ENCODE measurements around the gene ARID3A. TPM values are rescaled to one million over a fixed set of nuclear protein-coding genes. Genes with fewer than 3 reads are reported as not detected.

ARID3A gene
- total RNA-seq, 3 donors from 2014 or later (not counting 1 experiment from before 2014, with no cell fraction given): 15.9 to 24.6 (median 24.2) TPM

- Mint-ChIP-seq H3K9me3 (no peaks in the 10 kb centered on the region), H3K36me3 (no peaks in the 10 kb centered on the region), H3K27me3 (ENCODE audit: low read depth in 2 of 2) (no peaks in the 10 kb centered on the region), H3K4me1 (peaks cover 2 to 11% of the 10 kb centered on the region in 2 donors), H3K27ac (peak overlapping the region in 1 of 2 donors; percentile 47), H3K4me3 (no peak overlapping the region)
- ATAC-seq: no peak
- 94% methylated on average over 27 of the region's 27 CpGs for WGBS (ENCODE audit: insufficient coverage)
- Histone ChIP-seq H3K4me1 (ENCODE audit: control insufficient read depth, insufficient read depth, low read length) (peaks cover 18% of the 10 kb centered on the region), H3K27me3 (ENCODE audit: control insufficient read depth, insufficient read depth, low read length) (no peaks in the 10 kb centered on the region), H3K36me3 (ENCODE audit: control insufficient read depth, insufficient read depth, low read length) (peaks cover 16% of the 10 kb centered on the region), H3K9me3 (ENCODE audit: control insufficient read depth, insufficient read depth, low read length) (no peaks in the 10 kb centered on the region), H3K27ac (ENCODE audit: low read length) (no peak overlapping the region), H3K4me3 (ENCODE audit: low read length) (no peak overlapping the region)
- TF ChIP-seq, protein P1, sequence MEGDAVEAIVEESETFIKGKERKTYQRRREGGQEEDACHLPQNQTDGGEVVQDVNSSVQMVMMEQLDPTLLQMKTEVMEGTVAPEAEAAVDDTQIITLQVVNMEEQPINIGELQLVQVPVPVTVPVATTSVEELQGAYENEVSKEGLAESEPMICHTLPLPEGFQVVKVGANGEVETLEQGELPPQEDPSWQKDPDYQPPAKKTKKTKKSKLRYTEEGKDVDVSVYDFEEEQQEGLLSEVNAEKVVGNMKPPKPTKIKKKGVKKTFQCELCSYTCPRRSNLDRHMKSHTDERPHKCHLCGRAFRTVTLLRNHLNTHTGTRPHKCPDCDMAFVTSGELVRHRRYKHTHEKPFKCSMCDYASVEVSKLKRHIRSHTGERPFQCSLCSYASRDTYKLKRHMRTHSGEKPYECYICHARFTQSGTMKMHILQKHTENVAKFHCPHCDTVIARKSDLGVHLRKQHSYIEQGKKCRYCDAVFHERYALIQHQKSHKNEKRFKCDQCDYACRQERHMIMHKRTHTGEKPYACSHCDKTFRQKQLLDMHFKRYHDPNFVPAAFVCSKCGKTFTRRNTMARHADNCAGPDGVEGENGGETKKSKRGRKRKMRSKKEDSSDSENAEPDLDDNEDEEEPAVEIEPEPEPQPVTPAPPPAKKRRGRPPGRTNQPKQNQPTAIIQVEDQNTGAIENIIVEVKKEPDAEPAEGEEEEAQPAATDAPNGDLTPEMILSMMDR (IDR thresholded peaks at IDR 0.05): no peak
- intact Hi-C loops (cut with micrococcal nuclease): no loop called here
- peak in 1 of 2 donors; percentile 7 for DNase-seq
Measured at GRCh38 chr19:990119-990571, 64.3 kb downstream of the ARID3A start.

GRCh38 chr19:990746-991145, 64.9 kb downstream of the ARID3A start:
- peaks cover 18% of the 10 kb centered on the region for H3K4me1 ChIP-seq (ENCODE audit: control insufficient read depth, insufficient read depth, low read length)
- no peaks in the 10 kb centered on the region for H3K9me3 Mint-ChIP-seq
- DNase-seq (no peak), ATAC-seq (no peak)
- H3K27me3 ChIP-seq (ENCODE audit: control insufficient read depth, insufficient read depth, low read length): no peaks in the 10 kb centered on the region
- no peak overlapping the region for H3K4me3 ChIP-seq (ENCODE audit: low read length)
- H3K9me3 ChIP-seq (ENCODE audit: control insufficient read depth, insufficient read depth, low read length): no peaks in the 10 kb centered on the region
- H3K27ac Mint-ChIP-seq: peak overlapping the region in 1 of 2 donors; percentile 47
- TF ChIP-seq, protein P1 (IDR thresholded peaks at IDR 0.05): no peak
- H3K27ac ChIP-seq (ENCODE audit: low read length): no peak overlapping the region
- H3K4me1 Mint-ChIP-seq: peaks cover 0 to 10% of the 10 kb centered on the region in 2 donors
- no peaks in the 10 kb centered on the region for H3K36me3 Mint-ChIP-seq
- H3K4me3 Mint-ChIP-seq: no peak overlapping the region
- peaks cover 16% of the 10 kb centered on the region for H3K36me3 ChIP-seq (ENCODE audit: control insufficient read depth, insufficient read depth, low read length)
- intact Hi-C loops (cut with micrococcal nuclease): no loop called here
- WGBS (ENCODE audit: insufficient coverage): 98% methylated on average over 23 of the region's 23 CpGs
- no peaks in the 10 kb centered on the region for H3K27me3 Mint-ChIP-seq (ENCODE audit: low read depth in 2 of 2)

GRCh38 chr19:991174-991931, 65.5 kb downstream of the ARID3A start:
- H3K4me3 ChIP-seq (ENCODE audit: low read length): no peak overlapping the region
- 95% methylated on average over 38 of the region's 47 CpGs for whole genome bisulfite sequencing (ENCODE audit: insufficient coverage)
- peaks cover 12% of the 10 kb centered on the region for H3K36me3 ChIP-seq (ENCODE audit: control insufficient read depth, insufficient read depth, low read length)
- no peak overlapping the region for H3K27ac Mint-ChIP-seq
- H3K4me1 ChIP-seq (ENCODE audit: control insufficient read depth, insufficient read depth, low read length): peaks cover 24% of the 10 kb centered on the region
- ATAC-seq (peak; percentile 64 to 77 (median 68)), DNase-seq (peak in 1 of 2 donors; percentile 68)
- no peak overlapping the region for H3K4me3 Mint-ChIP-seq
- no peak overlapping the region for H3K27ac ChIP-seq (ENCODE audit: low read length)
- H3K36me3 Mint-ChIP-seq: no peaks in the 10 kb centered on the region
- TF ChIP-seq, protein P1 (IDR thresholded peaks at IDR 0.05): no peak
- H3K9me3 Mint-ChIP-seq: no peaks in the 10 kb centered on the region
- peaks cover 0 to 2% of the 10 kb centered on the region in 2 donors for H3K27me3 Mint-ChIP-seq (ENCODE audit: low read depth in 2 of 2)
- intact Hi-C loops (cut with micrococcal nuclease): no loop called here
- H3K9me3 ChIP-seq (ENCODE audit: control insufficient read depth, insufficient read depth, low read length): no peaks in the 10 kb centered on the region
- H3K27me3 ChIP-seq (ENCODE audit: control insufficient read depth, insufficient read depth, low read length): no peaks in the 10 kb centered on the region
- H3K4me1 Mint-ChIP-seq: peaks cover 4 to 13% of the 10 kb centered on the region in 2 donors
